K562 (cell line): ENCODE measurements around the gene CLIC1. TPM values are rescaled to one million over a fixed set of nuclear protein-coding genes. Genes with fewer than 3 reads are reported as not detected.
A peak's percentile ranks its signal among the peaks of the same experiment; 100 is the strongest.

Source experiments
- ARID3A ChIP-seq: IDR thresholded peaks from 2 replicates; pipeline ENCODE4 v1.6.1; 2012; ENCODE audit warnings: low read depth, low read length, improper control_type of control experiment, borderline replicate concordance
- ATF4 ChIP-seq: fragments of 450-650 bp; formaldehyde crosslinking; IDR thresholded peaks from 2 replicates; pipeline ENCODE4 v1.4.0; 2022; ENCODE audit warnings: mild to moderate bottlenecking, moderate library complexity
- CCNT2 ChIP-seq: IDR thresholded peaks from 2 replicates; pipeline ENCODE4 v1.6.1; 2011; ENCODE audit warnings: borderline replicate concordance, low read depth, mild to moderate bottlenecking, moderate library complexity, mixed read lengths, low read length; ENCODE audit not compliant: insufficient read length; ENCODE audit errors: extremely low read depth
- CHAMP1 ChIP-seq: fragments of 450-650 bp; IDR thresholded peaks from 2 replicates; pipeline ENCODE4 v1.6.1; 2016; ENCODE audit warnings: mild to moderate bottlenecking
- ERF ChIP-seq: fragments of 450-650 bp; formaldehyde crosslinking; IDR thresholded peaks from 2 replicates; pipeline ENCODE4 v1.4.0; 2020; ENCODE audit warnings: mild to moderate bottlenecking, mixed read lengths
- GABPB2 ChIP-seq: fragments of 250-450 bp; sonication (Bioruptor Pico); conservative IDR thresholded peaks from 2 replicates; pipeline ENCODE4 v1.5.1; 2021; ENCODE audit warnings: mild to moderate bottlenecking
- MTA1 ChIP-seq: fragments of 450-650 bp; IDR thresholded peaks from 2 replicates; pipeline ENCODE4 v1.6.1; 2017; ENCODE audit warnings: borderline replicate concordance
- MTA2 ChIP-seq: fragments of 450-650 bp; IDR thresholded peaks from 2 replicates; pipeline ENCODE4 v1.6.1; 2016; ENCODE audit warnings: low read depth
- REST ChIP-seq, 2 experiments: fragments of 450-650 bp; formaldehyde crosslinking in 1 of 2; IDR thresholded peaks; 2 replicates each; pipeline versions ENCODE4 v1.4.0 to v1.6.1; 2014 to 2020; ENCODE audit warnings: mild to moderate bottlenecking in 2 of 2, borderline replicate concordance in 1 of 2, low read depth in 1 of 2
- XRCC5 ChIP-seq: fragments of 200-400 bp; formaldehyde crosslinking; IDR thresholded peaks from 2 replicates; pipeline ENCODE4 v1.6.1; 2017; ENCODE audit warnings: low read depth, mild to moderate bottlenecking, low read length
- ZBTB17 ChIP-seq: fragments of 450-650 bp; formaldehyde crosslinking; IDR thresholded peaks from 2 replicates; pipeline ENCODE4 v1.4.0; 2020; ENCODE audit warnings: mild to moderate bottlenecking
- ZNF3 ChIP-seq: fragments of 250-450 bp; sonication (Bioruptor Pico); IDR thresholded peaks from 2 replicates; pipeline ENCODE4 v1.5.0; 2021; ENCODE audit warnings: mild to moderate bottlenecking, moderate library complexity
- ZNF41 ChIP-seq: fragments of 250-450 bp; sonication (Bioruptor Pico); conservative IDR thresholded peaks from 2 replicates; pipeline ENCODE4 v1.4.0; 2020; ENCODE audit warnings: mild to moderate bottlenecking
- ZNF77 ChIP-seq: fragments of 250-450 bp; sonication (Bioruptor Pico); IDR thresholded peaks from 2 replicates; pipeline ENCODE4 v1.5.0; 2020
- polyA plus RNA-seq, 8 experiments: library from polyadenylated mRNA; depleted of rRNA in 4 of 8; stranded (reverse) in 5 of 8; unstranded in 3 of 8; fragments of >200 nt; fragmentation: Nextera tagmentation in 2 of 8; fragmentation: Illumina TruSeq in 1 of 8; extraction: Ambion mirVana in 2 of 8; extraction: Trizol in 1 of 8; gene quantifications; 2 replicates each; pipeline versions ENCODE4 v1.2.1 to v1.2.3, GENCODE V29; 2011 to 2014; ENCODE audit warnings: inconsistent platforms in 1 of 8, missing spikeins in 1 of 8
- total RNA-seq, 7 experiments: library from RNA; depleted of rRNA in 6 of 7; stranded (reverse); fragments of >200 nt in 6 of 7; fragmentation: Illumina TruSeq in 2 of 7; extraction: Trizol in 2 of 7; gene quantifications; 2 replicates each; pipeline versions ENCODE4 v1.2.1 to v1.2.3, GENCODE V29; 2011 to 2021; ENCODE audit warnings: low replicate concordance in 1 of 7

Gene CLIC1
- total and polyA plus RNA-seq, 9 of the 15 experiments (the other 6 are each of a cell fraction or from before 2014, with no cell fraction given), result 1,267 to 2,419 (median 1,808) TPM

- TF ChIP-seq REST (IDR thresholded peaks at IDR 0.05; ENCODE audit: borderline replicate concordance) (no peak), REST (CRISPR knock-in tag; IDR thresholded peaks at IDR 0.05; ENCODE audit: low read depth) (peak; percentile 81), CCNT2 (no peak), GABPB2 (CRISPR knock-in tag) (peak; percentile 41; the same call in 1 of the 2 replicates), ATF4 (CRISPR knock-in tag) (no peak), ZNF77 (CRISPR knock-in tag) (no peak), ZNF41 (CRISPR knock-in tag) (no peak), ZNF3 (no peak), ZBTB17 (CRISPR knock-in tag) (peak; percentile 72), ARID3A (0 out of 2 replicates have a peak, but pooled peaks have one; percentile 11), MTA1 (peak; percentile 49; the same call in 1 of the 2 replicates), MTA2 (no peak), XRCC5 (peak; percentile 79; the same call in 1 of the 2 replicates), ERF (CRISPR knock-in tag) (peak; percentile 90), CHAMP1 (no peak)
These were observed 3.5 kb upstream of the CLIC1 start, which contains the start of gene MSH5 (continued) for GRCh38 chr6:31739639-31740396.
